NCI-H2081 treated with DMSO at 0.1 percent for 48 hours (cell line): Measurements from ENCODE around the gene COL13A1.
A peak's percentile ranks its signal among the peaks of the same experiment; 100 is the strongest.

Experiments
- DNase-seq: peaks from one replicate; lab custom pipeline; 2025; lab: John Stamatoyannopoulos, UW

The COL13A1 gene

GRCh38 chr10:69819716-69820506, 18.2 kb downstream of the COL13A1 start:
- no peak for DNase-seq

GRCh38 chr10:69820817-69821216, 19.1 kb downstream of the COL13A1 start:
- no peak for DNase-seq

- no peak for DNase-seq
These were observed 23.9 kb downstream of the COL13A1 start for GRCh38 chr10:69825604-69826003.

- no peak for DNase-seq
These were observed 24.4 kb downstream of the COL13A1 start for GRCh38 chr10:69826094-69826493.

GRCh38 chr10:69826789-69827554, 25.3 kb downstream of the COL13A1 start:
- DNase-seq = no peak

- peak; percentile 25 for DNase-seq
These were observed 26.6 kb downstream of the COL13A1 start for GRCh38 chr10:69828144-69828870.

- DNase-seq = no peak
These were observed 28.1 kb downstream of the COL13A1 start for GRCh38 chr10:69829775-69830174.

GRCh38 chr10:69831231-69831855, 29.6 kb downstream of the COL13A1 start:
- no peak for DNase-seq

GRCh38 chr10:69835233-69835632, 33.5 kb downstream of the COL13A1 start:
- DNase-seq = no peak

GRCh38 chr10:69835875-69836730, 34.4 kb downstream of the COL13A1 start:
- DNase-seq = no peak

- DNase-seq = no peak
These were observed 35.0 kb downstream of the COL13A1 start for GRCh38 chr10:69836731-69837030.

- no peak for DNase-seq
These were observed 35.6 kb downstream of the COL13A1 start for GRCh38 chr10:69837261-69837660.

GRCh38 chr10:69838418-69838817, 36.7 kb downstream of the COL13A1 start:
- DNase-seq = no peak

- no peak for DNase-seq
These were observed 37.1 kb downstream of the COL13A1 start for GRCh38 chr10:69838853-69839252.

- DNase-seq = no peak
These were observed 38.1 kb downstream of the COL13A1 start for GRCh38 chr10:69839696-69840345.

- no peak for DNase-seq
These were observed 39.1 kb downstream of the COL13A1 start for GRCh38 chr10:69840773-69841172.

- DNase-seq = no peak
These were observed 40.3 kb downstream of the COL13A1 start for GRCh38 chr10:69842020-69842419.

GRCh38 chr10:69842882-69843281, 41.2 kb downstream of the COL13A1 start:
- DNase-seq = no peak

- no peak for DNase-seq
These were observed 42.2 kb downstream of the COL13A1 start for GRCh38 chr10:69843923-69844322.

- no peak for DNase-seq
These were observed 43.0 kb downstream of the COL13A1 start for GRCh38 chr10:69844698-69845097.
